A549 treated with Hydrocortisone at 1 μM for 4 hours (cell line): ENCODE data around the gene RNPS1. TPM values are rescaled to one million over a fixed set of nuclear protein-coding genes. Genes with fewer than 3 reads are reported as not detected.

Experiments
- total RNA-seq: library from RNA; stranded (reverse); fragments of 200-300 nt; extraction: Qiagen RNA extraction; gene quantifications from 5 replicates; pipeline ENCODE4 v1.2.3, GENCODE V29; 2022

Gene RNPS1
- total RNA-seq, result 251 to 287 TPM (median 263 TPM) in 5 replicates

DNA sequence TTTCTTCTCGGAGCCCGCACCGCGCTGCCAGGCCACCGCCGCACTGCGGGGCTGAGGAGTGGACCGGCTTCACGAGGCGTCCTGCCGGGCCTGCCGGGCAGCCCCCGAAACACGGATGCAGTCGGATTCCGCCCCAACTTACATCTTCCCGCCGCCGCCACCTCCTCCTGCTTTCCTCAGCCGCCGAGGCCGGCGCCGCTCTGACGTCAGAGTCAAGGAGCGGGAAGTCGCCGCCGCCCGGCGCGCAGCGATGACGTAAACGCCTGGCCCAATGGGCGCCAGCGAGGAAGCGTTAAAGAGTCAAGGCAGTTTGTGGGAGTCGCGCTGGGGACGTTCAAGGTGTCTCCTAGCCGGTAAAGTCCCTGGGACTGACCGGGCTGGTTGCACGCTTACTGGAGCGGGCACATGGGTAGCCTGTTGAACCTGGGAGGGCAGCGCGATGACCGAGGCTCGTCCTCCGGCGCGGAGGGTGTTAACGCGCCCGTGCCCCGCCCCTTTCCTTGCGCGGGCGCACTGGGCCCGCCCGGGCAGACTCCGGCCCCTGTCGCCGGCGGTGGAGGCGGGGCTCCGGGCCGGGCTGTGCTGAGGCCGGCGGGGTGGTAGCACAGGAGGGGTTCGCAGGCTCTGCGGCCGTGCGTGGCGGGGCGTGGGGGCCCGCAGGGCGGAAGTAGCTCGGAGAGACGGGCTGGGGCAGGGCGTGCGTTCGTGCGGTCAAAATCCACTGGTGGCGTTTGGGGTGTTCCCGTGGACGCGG lies at the start of gene RNPS1:
Gene RNPS1 (minus strand): TSS at position 214 of the 754 bp plus-strand sequence. CDS start 3,483 bp downstream, outside the sequence.

GRCh38 chr16:2251296-2252111 lies 16.4 kb downstream of the RNPS1 start, which contains the start of gene ECI1:
Gene ECI1 (minus strand): TSS chr16:2251587. CDS start chr16:2251566, 21 bp downstream.

DNA sequence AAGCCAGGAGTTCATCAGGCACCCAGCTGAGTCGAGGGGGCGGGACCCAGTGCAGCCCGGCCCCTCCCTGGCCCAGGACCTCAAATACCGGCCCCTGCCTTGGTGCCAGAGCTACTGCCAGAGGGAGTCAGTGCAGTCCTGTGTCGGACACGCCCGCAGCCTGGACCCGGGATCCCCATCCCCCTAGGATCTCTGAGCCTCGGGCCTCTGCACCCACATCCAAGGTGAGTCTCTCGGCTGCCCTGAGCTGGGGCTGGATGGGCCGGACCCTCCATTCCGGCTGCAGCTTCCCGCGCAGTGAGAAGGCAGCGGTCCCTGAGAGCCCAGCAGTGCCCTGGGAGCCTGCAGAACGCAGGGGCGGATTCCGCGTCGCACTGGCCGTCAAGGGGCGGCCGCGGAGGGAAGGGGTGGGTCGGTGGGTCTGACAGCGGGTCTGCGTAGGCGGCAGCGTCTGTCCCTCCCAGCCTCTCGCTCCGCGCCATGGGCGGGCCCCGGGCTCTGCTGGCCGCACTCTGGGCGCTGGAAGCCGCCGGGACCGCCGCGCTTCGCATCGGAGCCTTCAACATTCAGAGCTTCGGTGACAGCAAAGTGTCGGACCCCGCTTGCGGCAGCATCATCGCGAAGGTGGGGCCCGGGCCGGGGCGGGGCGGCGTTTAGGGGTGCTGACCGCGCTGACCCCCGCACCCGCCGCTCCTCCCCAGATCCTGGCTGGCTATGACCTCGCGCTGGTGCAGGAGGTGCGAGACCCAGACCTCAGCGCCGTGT lies 31.4 kb downstream of the RNPS1 start, which contains the start of gene DNASE1L2:
Gene DNASE1L2 (plus strand): TSS at position 108 of the 765 bp plus-strand sequence. CDS start 373 bp downstream, at position 481.

GRCh38 chr16:2223221-2223941 lies 44.5 kb downstream of the RNPS1 start, which contains the start of gene E4F1:
Gene E4F1 (plus strand): TSS chr16:2223591. CDS start chr16:2223614, 23 bp downstream.

GRCh38 chr16:2214719-2214968 lies 53.3 kb downstream of the RNPS1 start, which contains the start of gene PGP:
Gene PGP (minus strand): TSS chr16:2214840. CDS start chr16:2214777, 63 bp downstream.

DNA sequence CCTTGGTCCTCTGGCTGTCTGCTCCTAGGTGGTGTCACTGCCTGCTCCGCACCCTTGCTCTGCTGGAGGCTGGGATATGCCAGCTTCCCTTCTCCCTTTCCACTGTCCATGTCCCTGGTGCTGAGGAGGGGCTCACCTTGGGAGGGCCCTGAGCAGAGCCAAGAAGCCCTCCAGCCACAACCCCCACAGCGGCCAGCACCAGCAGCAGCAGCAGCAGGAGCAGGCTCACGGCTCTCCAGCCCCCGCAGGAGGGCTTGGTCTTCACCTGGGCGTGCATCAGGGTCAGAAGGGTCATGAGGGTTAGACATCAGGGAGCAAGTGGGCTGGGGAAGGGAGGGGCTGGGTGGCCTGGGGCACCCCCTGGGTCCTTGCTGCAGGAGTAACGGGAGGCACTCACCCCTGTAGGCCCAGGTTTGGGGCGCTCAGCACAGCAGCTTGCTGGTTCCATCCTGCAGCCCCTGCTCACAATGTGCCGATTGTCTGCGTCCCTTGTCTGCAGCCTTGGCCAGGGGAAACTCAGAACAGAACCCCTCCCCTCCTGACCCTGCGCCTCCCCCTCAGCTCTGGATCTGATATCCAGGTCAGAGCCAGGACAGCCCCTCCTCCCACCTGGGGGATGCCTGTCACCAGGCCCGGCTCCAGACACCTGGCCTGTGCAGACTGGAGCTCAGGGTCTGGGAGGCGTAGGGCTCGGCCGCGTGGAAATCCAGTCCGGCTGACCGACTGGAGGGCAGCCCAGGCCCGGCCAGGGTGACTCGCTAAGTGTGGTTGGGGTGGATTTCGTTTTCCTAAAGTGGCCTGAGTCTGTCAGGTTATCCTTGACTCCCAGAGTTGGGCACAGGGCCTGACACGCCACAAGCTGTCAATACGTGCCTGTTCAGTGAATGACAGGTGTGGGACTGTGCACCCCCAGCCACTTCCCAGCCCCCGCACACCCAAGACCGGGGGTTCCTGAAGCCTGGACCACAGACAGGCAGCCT lies 57.2 kb downstream of the RNPS1 start, which contains the start of gene BRICD5:
Gene BRICD5 (minus strand): TSS at position 478 of the 980 bp plus-strand sequence. CDS start 30 bp downstream, at position 448.

DNA sequence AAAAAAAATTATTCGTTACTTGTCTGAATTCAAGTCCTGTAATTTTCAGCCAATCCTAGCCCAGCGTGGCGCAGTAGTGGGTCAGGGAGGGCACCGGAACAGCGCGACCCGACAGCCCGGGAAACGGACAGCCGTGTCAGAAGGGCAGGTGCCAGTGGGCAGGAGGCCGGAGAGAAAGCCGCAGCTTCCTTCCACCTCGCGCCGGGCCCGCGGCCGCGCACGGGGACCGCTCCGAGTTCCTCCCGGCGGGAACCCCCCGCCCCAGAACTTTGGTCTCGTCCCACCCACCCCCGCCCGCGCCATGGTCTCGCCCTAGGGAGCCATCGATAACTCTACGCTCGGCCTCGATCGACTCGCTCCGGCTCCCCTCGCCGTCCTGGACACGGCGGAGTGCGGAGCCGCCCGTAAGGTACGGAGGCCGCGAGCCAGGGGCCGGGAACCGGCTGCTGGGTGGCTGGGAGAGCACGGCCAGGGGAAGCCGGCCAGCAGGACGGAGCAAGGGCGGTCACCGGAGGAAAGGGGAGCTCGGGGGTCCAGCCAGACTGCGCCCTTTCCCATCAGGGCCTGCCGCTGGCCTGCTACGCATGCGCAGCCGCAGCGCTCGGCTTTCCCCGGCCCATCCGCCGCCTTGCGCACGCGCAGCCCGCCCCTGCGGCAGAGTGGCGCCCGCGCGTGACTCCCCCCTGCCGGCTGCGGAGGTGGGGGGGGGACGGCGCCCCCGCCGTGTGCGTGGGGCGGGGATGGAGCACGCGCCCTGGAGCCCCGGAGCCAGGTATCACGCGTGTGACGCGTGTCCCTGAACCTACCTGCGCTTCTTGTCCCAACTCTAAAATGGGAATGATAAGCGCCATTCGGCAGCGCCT lies 62.6 kb downstream of the RNPS1 start, which contains the start of gene MLST8:
Gene MLST8 (plus strand): TSS at position 351 of the 863 bp plus-strand sequence. CDS start 632 bp downstream, outside the sequence.

Other genes with a start within 250 kb of the RNPS1 start
- gene NPW, start 248.3 kb downstream of the RNPS1 start, total RNA-seq, result 0.40 to 1.3 TPM (median 0.85 TPM) in 5 replicates
- 49.8 to 63.3 TPM (median 62.7 TPM) in 5 replicates for gene NHERF2, start 241.2 kb downstream of the RNPS1 start, total RNA-seq
- gene NTHL1, start 220.3 kb downstream of the RNPS1 start, total RNA-seq, result 37.0 to 48.3 TPM (median 45.0 TPM) in 5 replicates
- 33.2 to 41.6 TPM (median 39.4 TPM) in 5 replicates for gene TSC2, start 220.1 kb downstream of the RNPS1 start, total RNA-seq
- gene PKD1, start 132.2 kb downstream of the RNPS1 start, total RNA-seq, result 42.8 to 51.1 TPM (median 46.6 TPM) in 5 replicates
- gene RAB26, start 119.5 kb downstream of the RNPS1 start, total RNA-seq, result 2.5 to 4.5 TPM (median 3.5 TPM) in 5 replicates
- gene TRAF7, start 112.3 kb downstream of the RNPS1 start, total RNA-seq, result 43.6 to 52.2 TPM (median 48.9 TPM) in 5 replicates
- gene CASKIN1, start 71.5 kb downstream of the RNPS1 start, total RNA-seq, result 0.36 to 1.3 TPM (median 0.64 TPM) in 5 replicates
- gene MLST8, start 62.7 kb downstream of the RNPS1 start, total RNA-seq, result 40.9 to 53.8 TPM (median 47.3 TPM) in 5 replicates
- 3.7 to 4.9 TPM (median 4.6 TPM) in 5 replicates for gene BRICD5, start 57.3 kb downstream of the RNPS1 start, total RNA-seq
- 14.8 to 33.1 TPM (median 32.4 TPM) in 5 replicates for gene PGP, start 53.3 kb downstream of the RNPS1 start, total RNA-seq
- 19.8 to 26.0 TPM (median 22.9 TPM) in 5 replicates for gene E4F1, start 44.5 kb downstream of the RNPS1 start, total RNA-seq
- gene DNASE1L2, start 31.7 kb downstream of the RNPS1 start, total RNA-seq, result 0.48 to 1.4 TPM (median 1.2 TPM) in 5 replicates
- gene ECI1, start 16.5 kb downstream of the RNPS1 start, total RNA-seq, result 48.0 to 92.1 TPM (median 87.9 TPM) in 5 replicates
- gene ABCA3, start 72.6 kb upstream of the RNPS1 start, total RNA-seq, result 15.5 to 21.7 TPM (median 21.3 TPM) in 5 replicates
- 21.1 to 24.3 TPM (median 22.8 TPM) in 5 replicates for gene CCNF, start 161.3 kb upstream of the RNPS1 start, total RNA-seq
- gene TEDC2, start 192.0 kb upstream of the RNPS1 start, total RNA-seq, result 15.5 to 22.0 TPM (median 19.2 TPM) in 5 replicates
- gene NTN3, start 203.2 kb upstream of the RNPS1 start, total RNA-seq, result 0.05 to 0.06 TPM in 2 of 5 replicates, not detected in the others
- 5.6 to 8.0 TPM (median 6.8 TPM) in 5 replicates for gene TBC1D24, start 207.0 kb upstream of the RNPS1 start, total RNA-seq
- gene ATP6V0C, start 245.8 kb upstream of the RNPS1 start, total RNA-seq, result 136 to 285 TPM (median 252 TPM) in 5 replicates